ENCODE measurements around the gene CT45A7. TPM values are rescaled to one million over a fixed set of nuclear protein-coding genes. Genes with fewer than 3 reads are reported as not detected.
"Not testable (repeated sequence)": the region's sequence is repeated elsewhere in the genome, so short reads cannot be mapped to it uniquely, and the experiment has no call there.

The CT45A7 gene
- total RNA-seq = not detected

- intact Hi-C loops (cut with DNase I); DNase-seq; H3K9me3 ChIP-seq; H3K4me1 ChIP-seq; H3K27me3 ChIP-seq; H3K4me3 ChIP-seq; H3K36me3 ChIP-seq; H3K27ac ChIP-seq: not testable (repeated sequence)
- WGBS, 2 donors = no CpG with 5 or more reads among the region's 17 CpGs
These were observed at the start of gene CT45A7 for GRCh38 chrX:135837180-135837579. Gene CT45A7 (minus strand): TSS chrX:135837280. CDS start chrX:135833533, 3,747 bp downstream.

GRCh38 chrX:135882741-135883140 lies 45.7 kb upstream of the CT45A7 start:
- WGBS, 2 donors = 49 to 60% methylated on average over 4 of the region's 5 CpGs
- intact Hi-C loops (cut with DNase I); H3K27ac ChIP-seq: not testable (repeated sequence)

GRCh38 chrX:135871712-135872111 lies 34.6 kb upstream of the CT45A7 start, which contains the start of gene CT45A9:
Gene CT45A9 (minus strand): TSS chrX:135871812. CDS start chrX:135868061, 3,751 bp downstream.
- H3K36me3 ChIP-seq; intact Hi-C loops (cut with DNase I); H3K4me3 ChIP-seq; H3K4me1 ChIP-seq; H3K9me3 ChIP-seq; DNase-seq; H3K27ac ChIP-seq; H3K27me3 ChIP-seq: not testable (repeated sequence)
- WGBS, 2 donors = no CpG with 5 or more reads among the region's 17 CpGs

More at GRCh38 chrX:135882741-135883140, 45.7 kb upstream of the CT45A7 start:
- not testable (repeated sequence) for DNase-seq, H3K27me3 ChIP-seq, H3K4me1 ChIP-seq, H3K9me3 ChIP-seq, H3K4me3 ChIP-seq, H3K36me3 ChIP-seq

DNA sequence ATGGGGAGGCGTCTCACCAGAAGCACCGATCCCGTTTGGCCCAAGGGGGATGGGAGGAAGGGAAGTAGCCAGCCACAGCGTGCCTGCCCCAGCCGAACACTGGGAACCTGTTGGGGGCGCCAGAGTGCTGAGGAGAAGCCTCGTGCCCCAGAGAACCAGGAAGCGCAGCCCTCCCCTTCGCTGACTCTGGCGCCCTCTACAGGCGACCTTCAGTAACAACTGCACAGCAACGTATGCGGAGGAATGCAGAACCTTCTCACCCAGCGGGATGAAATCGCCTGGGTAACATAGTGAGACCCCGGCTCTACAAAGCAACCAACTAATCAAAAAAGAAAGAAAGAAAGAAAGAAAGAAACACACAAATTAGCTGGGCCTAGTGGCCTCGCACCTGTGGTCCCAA lies 17.4 kb upstream of the CT45A7 start, which contains the start of gene CT45A8:
Gene CT45A8, minus strand, starts transcription at position 101 of the 400 bp plus-strand sequence. CDS start 3,755 bp downstream, outside the sequence.
- intact Hi-C loops (cut with DNase I); H3K4me3 ChIP-seq; H3K27ac ChIP-seq; DNase-seq; H3K36me3 ChIP-seq; H3K27me3 ChIP-seq; H3K9me3 ChIP-seq; H3K4me1 ChIP-seq: not testable (repeated sequence)
- WGBS, 2 donors = no CpG with 5 or more reads among the region's 17 CpGs

- DNase-seq; H3K27me3 ChIP-seq; H3K27ac ChIP-seq; intact Hi-C loops (cut with DNase I); H3K36me3 ChIP-seq; H3K9me3 ChIP-seq; H3K4me1 ChIP-seq; H3K4me3 ChIP-seq: not testable (repeated sequence)
- no CpG with 5 or more reads among the region's 17 CpGs for WGBS, 2 donors
These were observed 17.2 kb downstream of the CT45A7 start, which contains the start of gene CT45A2 for GRCh38 chrX:135819912-135820311. Gene CT45A2 (minus strand): TSS chrX:135820012. CDS start chrX:135816265, 3,747 bp downstream.

GRCh38 chrX:135802687-135803086 lies 34.4 kb downstream of the CT45A7 start, which contains the start of gene CT45A6:
Gene CT45A6 (minus strand): TSS chrX:135802787. CDS start chrX:135798993, 3,794 bp downstream.
- H3K4me1 ChIP-seq; H3K27me3 ChIP-seq; H3K9me3 ChIP-seq; DNase-seq; H3K36me3 ChIP-seq; H3K4me3 ChIP-seq; intact Hi-C loops (cut with DNase I); H3K27ac ChIP-seq: not testable (repeated sequence)
- WGBS, 2 donors = no CpG with 5 or more reads among the region's 16 CpGs

GRCh38 chrX:135785403-135785802 lies 51.7 kb downstream of the CT45A7 start, which contains the start of gene CT45A5:
Gene CT45A5 (minus strand): TSS chrX:135785503. CDS start chrX:135781729, 3,774 bp downstream.
- DNase-seq; H3K4me3 ChIP-seq; H3K27ac ChIP-seq; H3K4me1 ChIP-seq; H3K9me3 ChIP-seq; intact Hi-C loops (cut with DNase I); H3K36me3 ChIP-seq; H3K27me3 ChIP-seq: not testable (repeated sequence)
- no CpG with 5 or more reads among the region's 16 CpGs for WGBS, 2 donors

Other genes starting within 250 kb of the CT45A7 start
- gene CT45A1, start 123.6 kb downstream of the CT45A7 start, total RNA-seq = not detected
- not detected for gene CT45A3, start 69.1 kb downstream of the CT45A7 start, total RNA-seq
- gene CT45A5, start 51.8 kb downstream of the CT45A7 start, total RNA-seq = not detected
- gene CT45A6, start 34.5 kb downstream of the CT45A7 start, total RNA-seq = not detected
- not detected for gene CT45A2, start 17.3 kb downstream of the CT45A7 start, total RNA-seq
- not detected for gene CT45A8, start 17.3 kb upstream of the CT45A7 start, total RNA-seq
- not detected for gene CT45A9, start 34.5 kb upstream of the CT45A7 start, total RNA-seq
- gene CT45A10, start 56.2 kb upstream of the CT45A7 start, total RNA-seq = not detected
- gene SAGE1, start 56.4 kb upstream of the CT45A7 start, total RNA-seq = not detected
- 10 to 100 TPM; 10.6 to 24.0 (median 18.2) TPM for gene MMGT1, start 136.7 kb upstream of the CT45A7 start, total RNA-seq
- 10 to 100 TPM; 12.8 to 22.0 (median 13.1) TPM for gene SLC9A6, start 148.2 kb upstream of the CT45A7 start, total RNA-seq